A549 (cell line): Measurements from ENCODE around the gene PSPH. TPM values are rescaled to one million over a fixed set of nuclear protein-coding genes. Genes with fewer than 3 reads are reported as not detected.
"Not testable (repeated sequence)": the region's sequence is repeated elsewhere in the genome, so short reads cannot be mapped to it uniquely, and the experiment has no call there.

Source experiments
- ATAC-seq, 2 experiments: fragments of 200-7000 bp in 1 of 2; fragments of >200 bp in 1 of 2; cut with Nextera tagmentation in 1 of 2; cut with Tn5 transposase in 1 of 2; 3 replicates each; pipeline versions ENCODE4 v1.8.0 to v1.9.1; 2018 to 2020; ENCODE audit warnings: mild to moderate bottlenecking in 1 of 2, moderate library complexity in 1 of 2
- CTCF ChIA-PET: fragments of 300-600 bp; sonication (Branson Sonifier 250); formaldehyde crosslinking; extraction: SDS; loops from one replicate; lab custom pipeline; 2021; ENCODE audit warnings: antibody characterized with exemption, inconsistent platforms; lab: Yijun Ruan, JAX
- POLR2A ChIA-PET: fragments of 350-600 bp; formaldehyde crosslinking; extraction: SDS; loops from one replicate; lab custom pipeline; 2021; ENCODE audit warnings: antibody characterized with exemption, inconsistent platforms; lab: Yijun Ruan, JAX
- DNase-seq, 2 experiments: peaks; one replicate each; pipeline versions ENCODE4 v3.0.0 to v3.0.0-alpha.2; 2011 to 2016; ENCODE audit warnings: low read depth in 1 of 2, low spot score in 1 of 2
- FAIRE-seq: peaks from 2 replicates; lab custom pipeline; 2011; peaks lifted over from hg19 to GRCh38; lab: Jason Lieb, UNC
- H3K27ac ChIP-seq, 2 experiments: fragments of >200 bp; sonication (Bioruptor Twin); formaldehyde crosslinking; 3 replicates each; pipeline ENCODE4 v1.5.1; 2016 to 2017
- H3K4me1 ChIP-seq: fragments of >200 bp; sonication (Bioruptor Twin); formaldehyde crosslinking; 3 replicates; pipeline ENCODE4 v1.6.1; 2016
- H3K4me2 ChIP-seq: fragments of >200 bp; sonication (Bioruptor Twin); formaldehyde crosslinking; 3 replicates; pipeline ENCODE4 v1.6.1; 2016
- H3K4me3 ChIP-seq: fragments of >200 bp; sonication (Bioruptor Twin); formaldehyde crosslinking; 3 replicates; pipeline ENCODE4 v1.5.1; 2016
- H3K9me3 ChIP-seq: fragments of >200 bp; sonication (Bioruptor Twin); formaldehyde crosslinking; 3 replicates; pipeline ENCODE4 v1.6.1; 2016
- BHLHE40 ChIP-seq: IDR thresholded peaks from 2 replicates; pipeline ENCODE4 v1.6.1; 2012; ENCODE audit warnings: low read depth, low read length, inconsistent platforms
- ESRRA ChIP-seq: fragments of 150-350 bp; IDR thresholded peaks from 2 replicates; pipeline ENCODE4 v1.6.1; 2014; ENCODE audit warnings: mild to moderate bottlenecking, low read length, borderline replicate concordance
- FOXS1 ChIP-seq: fragments of 250-450 bp; sonication (Bioruptor Pico); IDR thresholded peaks from 2 replicates; pipeline ENCODE4 v1.5.0; 2020; ENCODE audit warnings: mild to moderate bottlenecking, moderate library complexity
- JUNB ChIP-seq: fragments of >200 bp; sonication (Bioruptor Twin); formaldehyde crosslinking; IDR thresholded peaks from 2 replicates; pipeline ENCODE4 v1.6.1; 2016
- KDM1A ChIP-seq: fragments of 200-600 bp; sonication (generic); IDR thresholded peaks from 2 replicates; pipeline ENCODE4 v1.6.1; 2016; ENCODE audit warnings: low read depth, mild to moderate bottlenecking
- MAX ChIP-seq: IDR thresholded peaks from 2 replicates; pipeline ENCODE4 v1.6.1; 2012
- NR3C1 ChIP-seq: fragments of >200 bp; sonication (Bioruptor Twin); formaldehyde crosslinking; IDR thresholded peaks from 3 replicates; pipeline ENCODE4 v1.6.1; 2017
- PBX3 ChIP-seq: IDR thresholded peaks from 2 replicates; pipeline ENCODE4 v1.6.1; 2012
- POLR2A ChIP-seq: IDR thresholded peaks from 2 replicates; pipeline ENCODE4 v1.6.1; 2012; ENCODE audit warnings: mild to moderate bottlenecking, low read length
- RCOR1 ChIP-seq: fragments of 150-350 bp; IDR thresholded peaks from 2 replicates; pipeline ENCODE4 v1.6.1; 2014; ENCODE audit warnings: antibody characterized with exemption, low read length, low read depth
- RFX5 ChIP-seq: fragments of 450-650 bp; IDR thresholded peaks from 2 replicates; pipeline ENCODE4 v1.7.1; 2014; ENCODE audit warnings: antibody characterized with exemption, mild to moderate bottlenecking, moderate library complexity
- SMC3 ChIP-seq: fragments of >200 bp; sonication (Bioruptor Twin); formaldehyde crosslinking; IDR thresholded peaks from 3 replicates; pipeline ENCODE4 v1.6.1; 2018; ENCODE audit warnings: inconsistent platforms
- TFCP2L1 ChIP-seq: fragments of 250-450 bp; sonication (Bioruptor Pico); IDR thresholded peaks from 2 replicates; pipeline ENCODE4 v1.5.0; 2021; ENCODE audit warnings: mild to moderate bottlenecking
- TP53 ChIP-seq: fragments of 250-450 bp; sonication (Bioruptor Pico); IDR thresholded peaks from 2 replicates; pipeline ENCODE4 v1.5.0; 2021; ENCODE audit warnings: mild to moderate bottlenecking, moderate library complexity
- USF2 ChIP-seq: fragments of 450-650 bp; IDR thresholded peaks from 2 replicates; pipeline ENCODE4 v1.6.1; 2014; ENCODE audit warnings: antibody characterized with exemption
- ZSCAN20 ChIP-seq: fragments of 250-450 bp; sonication (Bioruptor Pico); IDR thresholded peaks from 2 replicates; pipeline ENCODE4 v1.8.0; 2022; ENCODE audit warnings: mild to moderate bottlenecking, moderate library complexity
- WGBS: methylation state at CpG from one replicate; pipeline ENCODE4 v1.1.6; 2017; ENCODE audit errors: missing lambda C conversion rate; 5-methylcytosine and 5-hydroxymethylcytosine counted together
- polyA plus RNA-seq, 4 experiments: library from polyadenylated mRNA; depleted of rRNA in 3 of 4; stranded (reverse); fragments of >200 nt; fragmentation: RNase III in 1 of 4; extraction: RNeasy Plus Mini Kit Qiagen cat#74134 plus additional on column Dnase treatment in 1 of 4; gene quantifications; 2 replicates in 3 of 4; 3 replicates in 1 of 4; pipeline ENCODE4 v1.2.3, GENCODE V29; 2011 to 2017

PSPH gene
- polyA plus RNA-seq, 2 of the 4 experiments (the other 2 are of a cell fraction): 60.9 to 64.7 TPM

- TF ChIP-seq TP53 (CRISPR knock-in tag) (no peak), KDM1A (no peak), ZSCAN20 (CRISPR knock-in tag) (no peak), ESRRA (no peak), RFX5 (no peak), RCOR1 (no peak)
- peak; percentile 23 to 69; a peak in 3 of 6 replicates for ATAC-seq
- no peak overlapping the region for H3K4me2 ChIP-seq
- POLR2A ChIA-PET: no interaction called here
- H3K27ac ChIP-seq: no peak overlapping the region
- no peak for DNase-seq
- 90% methylated on average over 3 of the region's 3 CpGs for WGBS
- H3K4me3 ChIP-seq: no peak overlapping the region
- CTCF ChIA-PET: interaction anchor here (0.6 to 1.0 kb wide), 2 partner anchors 37 to 98 kb away, joined by 3 read pairs; no protein-coding TSS in a partner anchor
- peaks cover 7% of the 10 kb centered on the region; the same call in 1 of the 3 replicates for H3K4me1 ChIP-seq
- no peak for FAIRE-seq
- no peaks in the 10 kb centered on the region for H3K9me3 ChIP-seq
Observed at GRCh38 chr7:56099653-56100052, 48.4 kb upstream of the PSPH start.

- H3K4me3 ChIP-seq, H3K9me3 ChIP-seq, FAIRE-seq, H3K4me1 ChIP-seq, ATAC-seq, DNase-seq, H3K27ac ChIP-seq, H3K4me2 ChIP-seq, POLR2A ChIA-PET: not testable (repeated sequence)
- WGBS: 97% methylated on average over 8 of the region's 8 CpGs
- CTCF ChIA-PET: interaction anchor here (1.0 kb wide), 1 partner anchor 36 kb away, joined by 3 read pairs; no protein-coding TSS in a partner anchor
Observed at GRCh38 chr7:56098187-56099008, 47.2 kb upstream of the PSPH start.

- DNase-seq (no peak), ATAC-seq (peak in 1 of 2 experiments; percentile 5; a peak in 1 of 6 replicates), FAIRE-seq (no peak)
- H3K4me1 ChIP-seq: peaks cover 8% of the 10 kb centered on the region; the same call in 2 of the 3 replicates
- H3K4me3 ChIP-seq: no peak overlapping the region
- no peaks in the 10 kb centered on the region for H3K9me3 ChIP-seq
- ChIA-PET CTCF (no interaction called here), POLR2A (no interaction called here)
- H3K4me2 ChIP-seq: no peak overlapping the region
- TF ChIP-seq TFCP2L1 (CRISPR knock-in tag): no peak
- no peak for TF ChIP-seq NR3C1
- TF ChIP-seq FOXS1 (CRISPR knock-in tag): no peak
- TF ChIP-seq POLR2A: no peak
- no peak for TF ChIP-seq JUNB
- no peak for TF ChIP-seq RFX5
- no peak for TF ChIP-seq ESRRA
- no peak for TF ChIP-seq SMC3
- no peak for TF ChIP-seq PBX3
- no peak for TF ChIP-seq MAX
- TF ChIP-seq BHLHE40: no peak
- no peak for TF ChIP-seq USF2
- no peak for TF ChIP-seq ZSCAN20 (CRISPR knock-in tag)
- 69% methylated on average over 5 of the region's 5 CpGs for WGBS
- no peak overlapping the region for H3K27ac ChIP-seq
Observed at GRCh38 chr7:56097700-56098099, 46.5 kb upstream of the PSPH start.
